GM18951 (cell line): ENCODE results near the gene PRAME.
"Not testable (repeated sequence)": the region's sequence is repeated elsewhere in the genome, so short reads cannot be mapped to it uniquely, and the experiment has no call there.

Experiments
- POLR2A ChIP-seq: IDR thresholded peaks from 4 replicates; pipeline ENCODE4 v1.6.1; 2011; ENCODE audit warnings: mild to moderate bottlenecking; ENCODE audit not compliant: insufficient read length, insufficient read depth; ENCODE audit errors: extremely low read depth
- in situ Hi-C: fragments of 300-500 bp; cut with MboI; formaldehyde crosslinking; loops from one replicate; pipeline ENCODE4 v1.12.0; 2022; ENCODE audit warnings: low sequenced_read_pairs, mixed read lengths, inconsistent platforms; ENCODE audit not compliant: unreplicated experiment

PRAME gene

GRCh38 chr22:22513619-22514018 is 45.4 kb downstream of the PRAME start:
- in situ Hi-C loops, result no loop called here
- no peak for TF ChIP-seq POLR2A

GRCh38 chr22:22512951-22513350 is 46.1 kb downstream of the PRAME start:
- TF ChIP-seq POLR2A, result no peak
- in situ Hi-C loops, result no loop called here

- in situ Hi-C loops, result not testable (repeated sequence)
These were observed 48.2 kb downstream of the PRAME start for GRCh38 chr22:22510833-22511232.

- in situ Hi-C loops, result not testable (repeated sequence)
These were observed 49.2 kb downstream of the PRAME start for GRCh38 chr22:22509912-22510311.

- in situ Hi-C loops, result no loop called here
These were observed 50.5 kb downstream of the PRAME start, which contains the start of gene ZNF280B for GRCh38 chr22:22508274-22509176. Gene ZNF280B, minus strand, starts transcription at chr22:22508742. Its CDS starts 19,344 bp downstream, at chr22:22489398.

GRCh38 chr22:22507743-22508273 is 51.3 kb downstream of the PRAME start:
- TF ChIP-seq POLR2A, result no peak
- in situ Hi-C loops, result no loop called here

More at GRCh38 chr22:22508274-22509176, 50.5 kb downstream of the PRAME start, which contains the start of gene ZNF280B:
- TF ChIP-seq POLR2A, result peak; percentile 60

- in situ Hi-C loops, result no loop called here
These were observed 52.3 kb downstream of the PRAME start for GRCh38 chr22:22506736-22507135.

GRCh38 chr22:22498267-22498666 is 60.8 kb downstream of the PRAME start:
- no peak for TF ChIP-seq POLR2A
- in situ Hi-C loops, result no loop called here

More at GRCh38 chr22:22506736-22507135, 52.3 kb downstream of the PRAME start:
- no peak for TF ChIP-seq POLR2A
